ENCODE results near the gene FGF2.

DNA sequence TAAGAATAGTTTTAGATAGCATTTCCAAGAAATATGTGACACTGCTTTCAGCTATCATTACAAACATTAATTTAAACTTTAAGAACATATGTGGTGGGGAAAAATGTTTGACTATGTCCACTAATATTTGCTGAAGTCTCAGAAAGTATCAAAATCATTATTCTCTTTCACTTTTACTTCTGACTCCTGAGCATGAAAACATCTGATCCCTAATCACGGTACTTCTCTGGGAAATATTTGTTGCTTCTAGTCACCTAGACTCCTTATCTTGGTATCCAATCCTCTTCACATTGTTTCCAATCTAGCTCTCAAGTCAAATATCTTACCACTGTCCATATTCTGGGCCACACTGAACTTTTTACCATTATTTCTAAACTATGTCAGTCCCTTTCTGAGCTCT, 85.0 kb downstream of the FGF2 start:
- TF ChIP-seq TEAD4 (CRISPR knock-in tag; IDR thresholded peaks at IDR 0.05) (no peak), ZNF423 (CRISPR knock-in tag; IDR thresholded peaks at IDR 0.05) (no peak), JAZF1 (CRISPR knock-in tag; IDR thresholded peaks at IDR 0.05) (no peak), ETV6 (CRISPR knock-in tag; IDR thresholded peaks at IDR 0.05) (no peak), CREM (CRISPR knock-in tag; IDR thresholded peaks at IDR 0.05) (no peak), MYBL2 (CRISPR knock-in tag; IDR thresholded peaks at IDR 0.05) (no peak), ATF1 (CRISPR knock-in tag; IDR thresholded peaks at IDR 0.05) (no peak), FOXP1 (CRISPR knock-in tag; IDR thresholded peaks at IDR 0.05; ENCODE audit: borderline replicate concordance) (no peak)
- TF ChIP-seq, protein P1, sequence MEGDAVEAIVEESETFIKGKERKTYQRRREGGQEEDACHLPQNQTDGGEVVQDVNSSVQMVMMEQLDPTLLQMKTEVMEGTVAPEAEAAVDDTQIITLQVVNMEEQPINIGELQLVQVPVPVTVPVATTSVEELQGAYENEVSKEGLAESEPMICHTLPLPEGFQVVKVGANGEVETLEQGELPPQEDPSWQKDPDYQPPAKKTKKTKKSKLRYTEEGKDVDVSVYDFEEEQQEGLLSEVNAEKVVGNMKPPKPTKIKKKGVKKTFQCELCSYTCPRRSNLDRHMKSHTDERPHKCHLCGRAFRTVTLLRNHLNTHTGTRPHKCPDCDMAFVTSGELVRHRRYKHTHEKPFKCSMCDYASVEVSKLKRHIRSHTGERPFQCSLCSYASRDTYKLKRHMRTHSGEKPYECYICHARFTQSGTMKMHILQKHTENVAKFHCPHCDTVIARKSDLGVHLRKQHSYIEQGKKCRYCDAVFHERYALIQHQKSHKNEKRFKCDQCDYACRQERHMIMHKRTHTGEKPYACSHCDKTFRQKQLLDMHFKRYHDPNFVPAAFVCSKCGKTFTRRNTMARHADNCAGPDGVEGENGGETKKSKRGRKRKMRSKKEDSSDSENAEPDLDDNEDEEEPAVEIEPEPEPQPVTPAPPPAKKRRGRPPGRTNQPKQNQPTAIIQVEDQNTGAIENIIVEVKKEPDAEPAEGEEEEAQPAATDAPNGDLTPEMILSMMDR (IDR thresholded peaks at IDR 0.05) = no peak
- TF ChIP-seq, protein P2, sequence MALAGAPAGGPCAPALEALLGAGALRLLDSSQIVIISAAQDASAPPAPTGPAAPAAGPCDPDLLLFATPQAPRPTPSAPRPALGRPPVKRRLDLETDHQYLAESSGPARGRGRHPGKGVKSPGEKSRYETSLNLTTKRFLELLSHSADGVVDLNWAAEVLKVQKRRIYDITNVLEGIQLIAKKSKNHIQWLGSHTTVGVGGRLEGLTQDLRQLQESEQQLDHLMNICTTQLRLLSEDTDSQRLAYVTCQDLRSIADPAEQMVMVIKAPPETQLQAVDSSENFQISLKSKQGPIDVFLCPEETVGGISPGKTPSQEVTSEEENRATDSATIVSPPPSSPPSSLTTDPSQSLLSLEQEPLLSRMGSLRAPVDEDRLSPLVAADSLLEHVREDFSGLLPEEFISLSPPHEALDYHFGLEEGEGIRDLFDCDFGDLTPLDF (CRISPR knock-in tag; IDR thresholded peaks at IDR 0.05) = no peak
- TF ChIP-seq, protein P3, sequence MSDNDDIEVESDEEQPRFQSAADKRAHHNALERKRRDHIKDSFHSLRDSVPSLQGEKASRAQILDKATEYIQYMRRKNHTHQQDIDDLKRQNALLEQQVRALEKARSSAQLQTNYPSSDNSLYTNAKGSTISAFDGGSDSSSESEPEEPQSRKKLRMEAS (CRISPR knock-in tag; IDR thresholded peaks at IDR 0.05) = no peak
- TF ChIP-seq, protein P4, sequence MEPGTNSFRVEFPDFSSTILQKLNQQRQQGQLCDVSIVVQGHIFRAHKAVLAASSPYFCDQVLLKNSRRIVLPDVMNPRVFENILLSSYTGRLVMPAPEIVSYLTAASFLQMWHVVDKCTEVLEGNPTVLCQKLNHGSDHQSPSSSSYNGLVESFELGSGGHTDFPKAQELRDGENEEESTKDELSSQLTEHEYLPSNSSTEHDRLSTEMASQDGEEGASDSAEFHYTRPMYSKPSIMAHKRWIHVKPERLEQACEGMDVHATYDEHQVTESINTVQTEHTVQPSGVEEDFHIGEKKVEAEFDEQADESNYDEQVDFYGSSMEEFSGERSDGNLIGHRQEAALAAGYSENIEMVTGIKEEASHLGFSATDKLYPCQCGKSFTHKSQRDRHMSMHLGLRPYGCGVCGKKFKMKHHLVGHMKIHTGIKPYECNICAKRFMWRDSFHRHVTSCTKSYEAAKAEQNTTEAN (CRISPR knock-in tag; IDR thresholded peaks at IDR 0.05) = no peak
